IMR-90 (cell line): ENCODE data around the gene EPHB6. TPM values are rescaled to one million over a fixed set of nuclear protein-coding genes. Genes with fewer than 3 reads are reported as not detected.

Source experiments
- ATAC-seq: fragments of 200-7000 bp; cut with Tn5 transposase; 2 replicates; pipeline ENCODE4 v1.9.1; 2020; ENCODE audit warnings: low read depth, mild to moderate bottlenecking, moderate library complexity
- BruUV-seq: library from RNA; stranded (reverse); fragments of 400-500 nt; replicated peaks from 2 replicates; lab custom pipeline; 2021; lab: Mats Ljungman, UMichigan
- CTCF ChIA-PET: fragments of 300-600 bp; formaldehyde crosslinking; extraction: SDS; loops from one replicate; lab custom pipeline; 2021; ENCODE audit warnings: antibody characterized with exemption; lab: Yijun Ruan, JAX
- POLR2A ChIA-PET: fragments of 300-600 bp; sonication (Branson Sonifier 250); formaldehyde crosslinking; loops from one replicate; lab custom pipeline; 2022; ENCODE audit warnings: antibody characterized with exemption; ENCODE audit not compliant: unreplicated experiment; lab: Charles Lee
- DNase-seq: peaks from one replicate; pipeline ENCODE4 v3.0.0; 2013
- H2AFZ ChIP-seq: replicated peaks from 2 replicates; pipeline ENCODE3; 2013; ENCODE audit warnings: low read length, mild to moderate bottlenecking; ENCODE audit not compliant: poor library complexity
- H2AK5ac ChIP-seq: 2 replicates; pipeline ENCODE4 v1.6.1; 2013; ENCODE audit warnings: low read depth, low read length, inconsistent platforms
- H2AK9ac ChIP-seq: replicated peaks from 2 replicates; pipeline ENCODE3; 2013; ENCODE audit warnings: mild to moderate bottlenecking, low read depth, low read length, moderate library complexity; ENCODE audit not compliant: poor library complexity
- H2BK120ac ChIP-seq: 2 replicates; pipeline ENCODE4 v1.6.1; 2013; ENCODE audit warnings: low read depth, low read length, inconsistent platforms
- H2BK15ac ChIP-seq: 3 replicates; pipeline ENCODE4 v1.6.1; 2013; ENCODE audit warnings: low read depth, low read length, inconsistent platforms
- H2BK20ac ChIP-seq: 2 replicates; pipeline ENCODE4 v1.6.1; 2013; ENCODE audit warnings: low read depth, mild to moderate bottlenecking, inconsistent platforms, low read length, moderate library complexity
- H2BK5ac ChIP-seq: 2 replicates; pipeline ENCODE4 v1.6.1; 2013; ENCODE audit warnings: mild to moderate bottlenecking, low read depth, low read length, inconsistent platforms; ENCODE audit not compliant: poor library complexity, severe bottlenecking
- H3K14ac ChIP-seq: replicated peaks from 2 replicates; pipeline ENCODE4 v1.6.1; 2013; ENCODE audit warnings: low read depth, low read length, inconsistent platforms
- H3K18ac ChIP-seq: 2 replicates; pipeline ENCODE4 v1.6.1; 2013; ENCODE audit warnings: low read depth, low read length, control low read depth
- H3K23ac ChIP-seq: 2 replicates; pipeline ENCODE4 v1.6.1; 2013; ENCODE audit warnings: low read depth, low read length, inconsistent platforms
- H3K27ac ChIP-seq: 2 replicates; pipeline ENCODE4 v1.5.1; 2013; ENCODE audit warnings: mild to moderate bottlenecking, control low read depth, low read length; ENCODE audit not compliant: insufficient read depth
- H3K27me3 ChIP-seq: 2 replicates; pipeline ENCODE4 v1.6.1; 2013; ENCODE audit warnings: low read length; ENCODE audit not compliant: control insufficient read depth, insufficient read depth
- H3K36me3 ChIP-seq: 2 replicates; pipeline ENCODE4 v1.6.1; 2013; ENCODE audit warnings: low read length, mixed read lengths; ENCODE audit not compliant: control insufficient read depth, insufficient read depth
- H3K4ac ChIP-seq: 2 replicates; pipeline ENCODE4 v1.6.1; 2013; ENCODE audit warnings: low read depth, low read length, inconsistent platforms
- H3K4me1 ChIP-seq: 2 replicates; pipeline ENCODE4 v1.6.1; 2013; ENCODE audit warnings: low read length, mixed read lengths; ENCODE audit not compliant: control insufficient read depth, insufficient read depth
- H3K4me2 ChIP-seq: 2 replicates; pipeline ENCODE4 v1.6.1; 2013; ENCODE audit warnings: low read depth, mild to moderate bottlenecking, control low read depth, low read length, moderate library complexity
- H3K4me3 ChIP-seq: 2 replicates; pipeline ENCODE4 v1.5.1; 2013; ENCODE audit warnings: low read depth, mild to moderate bottlenecking, control low read depth, low read length, moderate library complexity; ENCODE audit not compliant: insufficient read depth
- H3K56ac ChIP-seq: 2 replicates; pipeline ENCODE4 v1.6.1; 2013; ENCODE audit warnings: low read length, inconsistent platforms; ENCODE audit not compliant: insufficient read depth; ENCODE audit errors: extremely low read depth
- H3K79me1 ChIP-seq, 2 experiments: 2 replicates each; pipeline ENCODE4 v1.6.1; 2013; ENCODE audit warnings: low read length in 2 of 2, inconsistent platforms in 1 of 2, low read depth in 1 of 2
- H3K9ac ChIP-seq: 2 replicates; pipeline ENCODE4 v1.6.1; 2013; ENCODE audit warnings: low read depth, low read length, control low read depth
- H3K9me1 ChIP-seq: 2 replicates; pipeline ENCODE4 v1.6.1; 2013; ENCODE audit warnings: low read length, inconsistent platforms; ENCODE audit not compliant: insufficient read depth
- H3K9me3 ChIP-seq: 2 replicates; pipeline ENCODE4 v1.6.1; 2013; ENCODE audit warnings: low read length; ENCODE audit not compliant: control insufficient read depth, insufficient read depth
- H4K20me1 ChIP-seq: 2 replicates; pipeline ENCODE4 v1.6.1; 2013; ENCODE audit warnings: low read length, inconsistent platforms; ENCODE audit not compliant: insufficient read depth
- H4K5ac ChIP-seq: 2 replicates; pipeline ENCODE4 v1.6.1; 2013; ENCODE audit warnings: mild to moderate bottlenecking, low read depth, low read length, control low read depth
- H4K8ac ChIP-seq, 2 experiments: 2 replicates each; pipeline ENCODE4 v1.6.1; 2013; ENCODE audit warnings: low read depth in 2 of 2, low read length in 2 of 2, control low read depth in 1 of 2, inconsistent platforms in 1 of 2
- H4K91ac ChIP-seq: 2 replicates; pipeline ENCODE4 v1.6.1; 2013; ENCODE audit warnings: low read depth, low read length, inconsistent platforms; ENCODE audit not compliant: insufficient read depth
- RFX5 ChIP-seq: IDR thresholded peaks from 2 replicates; pipeline ENCODE4 v1.8.0; 2012; ENCODE audit warnings: low read depth, mild to moderate bottlenecking, low read length, moderate library complexity
- whole genome bisulfite sequencing, 2 experiments: methylation state at CpG; one replicate each; pipeline versions ENCODE4 v1.1.5 to v1.1.7; 2013; ENCODE audit warnings: missing lambda C conversion rate in 2 of 2; ENCODE audit not compliant: insufficient read length in 1 of 2; ENCODE audit errors: extremely low coverage in 2 of 2; 5-methylcytosine and 5-hydroxymethylcytosine counted together
- dilution Hi-C: fragments of 300-500 bp; cut with HindIII; formaldehyde crosslinking; loops from one replicate; pipeline ENCODE4 v1.14.3; 2018; ENCODE audit warnings: low sequenced_read_pairs; ENCODE audit not compliant: unreplicated experiment
- in situ Hi-C: fragments of 300-500 bp; cut with MboI; formaldehyde crosslinking; loops from 3 replicates; pipeline ENCODE4 v1.14.3; 2019; ENCODE audit warnings: low sequenced_read_pairs, inconsistent platforms, mixed read lengths
- intact Hi-C: fragments of 100-400 bp; cut with micrococcal nuclease; formaldehyde crosslinking; loops from 2 replicates; pipeline ENCODE4 v1.10.0; 2022
- polyA plus RNA-seq, 3 experiments: library from polyadenylated mRNA; depleted of rRNA; stranded (reverse); fragments of >200 nt; gene quantifications; 2 replicates each; pipeline ENCODE4 v1.2.3, GENCODE V29; 2012; ENCODE audit warnings: low replicate concordance in 1 of 3
- total RNA-seq: library from RNA; depleted of rRNA; stranded (reverse); fragments of >200 nt; gene quantifications from 2 replicates; pipeline ENCODE4 v1.2.3, GENCODE V29; 2012

EPHB6 gene
- total and polyA plus RNA-seq, 2 of the 4 experiments (the other 2 are of a cell fraction), result under 0.01 to 0.60 TPM

GRCh38 chr7:142901426-142902259, 46.8 kb downstream of the EPHB6 start:
- 61% methylated on average over 12 of the region's 15 CpGs; no CpG with 5 or more reads in 1 of the 2 experiments for WGBS, 2 experiments
- H2BK120ac ChIP-seq, result no peak overlapping the region
- in situ Hi-C loops (no loop called here), dilution Hi-C loops (no loop called here), intact Hi-C loops (no loop called here)
- no peaks in the 10 kb centered on the region for H3K9me1 ChIP-seq
- no peak overlapping the region for H3K9ac ChIP-seq
- no TSS peak for BruUV-seq
- H2AK9ac ChIP-seq, result no peak overlapping the region
- H3K18ac ChIP-seq, result no peak overlapping the region
- no peak overlapping the region for H3K4me3 ChIP-seq
- peaks cover under 1% of the 10 kb centered on the region; the same call in 1 of the 2 replicates for H3K9me3 ChIP-seq
- H3K36me3 ChIP-seq, result no peaks in the 10 kb centered on the region
- no peak overlapping the region for H3K56ac ChIP-seq
- no peak for TF ChIP-seq RFX5
- H3K4me1 ChIP-seq, result no peaks in the 10 kb centered on the region
- no peak overlapping the region for H4K91ac ChIP-seq
- no peak overlapping the region for H2BK20ac ChIP-seq
- ChIA-PET POLR2A (no interaction called here), CTCF (no interaction called here)
- H4K20me1 ChIP-seq, result no peaks in the 10 kb centered on the region
- ATAC-seq (no peak), DNase-seq (no peak)
- no peak overlapping the region for H2AK5ac ChIP-seq
- no peak overlapping the region for H4K8ac ChIP-seq
- no peak overlapping the region for H2BK15ac ChIP-seq
- no peak overlapping the region for H3K23ac ChIP-seq
- H3K27me3 ChIP-seq, result no peaks in the 10 kb centered on the region
- no peak overlapping the region for H4K5ac ChIP-seq
- no peak overlapping the region for H3K4me2 ChIP-seq
- H3K27ac ChIP-seq, result no peak overlapping the region
- H2BK5ac ChIP-seq, result no peak overlapping the region
- H3K79me1 ChIP-seq, result no peaks in the 10 kb centered on the region
- no peak overlapping the region for H2AFZ ChIP-seq
- H3K4ac ChIP-seq, result no peak overlapping the region
- H3K14ac ChIP-seq, result no peak overlapping the region
